Neural progenitor cell (in vitro differentiated cells): ENCODE results near the gene C1orf185.

Source experiments
- CTCF ChIP-seq: fragments of 200-600 bp; sonication (generic); IDR thresholded peaks from 2 replicates; pipeline ENCODE4 v1.5.1; 2017; ENCODE audit warnings: antibody characterized with exemption, mild to moderate bottlenecking
- EZH2 ChIP-seq: fragments of 200-600 bp; sonication (generic); IDR thresholded peaks from 2 replicates; pipeline ENCODE4 v1.6.1; 2017; ENCODE audit warnings: antibody characterized with exemption, mild to moderate bottlenecking, moderate library complexity
- EZH2phosphoT487 ChIP-seq: fragments of 200-600 bp; sonication (generic); IDR thresholded peaks from 2 replicates; pipeline ENCODE4 v1.6.1; 2017; ENCODE audit warnings: antibody characterized with exemption

- TF ChIP-seq CTCF, result no peak
- TF ChIP-seq EZH2, result no peak
- TF ChIP-seq EZH2phosphoT487, result no peak
Observed at GRCh38 chr1:51072651-51073050, 29.4 kb upstream of the C1orf185 start.
